Activated CD8-positive, alpha-beta T cell treated with anti-CD3 and anti-CD28 coated beads for 36 hours (primary cell): ENCODE measurements around the gene COL1A2. TPM values are rescaled to one million over a fixed set of nuclear protein-coding genes. Genes with fewer than 3 reads are reported as not detected.

Experiments used
- ATAC-seq: fragments of 200-7000 bp; cut with Tn5 transposase; one replicate; pipeline ENCODE4 v1.10.0; 2021; ENCODE audit warnings: mild to moderate bottlenecking, moderate library complexity
- CTCF ChIA-PET: fragments of 350-600 bp; sonication (Branson Sonifier 250); formaldehyde crosslinking; loops from one replicate; lab custom pipeline; 2021; ENCODE audit warnings: antibody characterized with exemption; lab: Charles Lee
- POLR2A ChIA-PET: fragments of 350-600 bp; sonication (Branson Sonifier 250); formaldehyde crosslinking; loops from one replicate; lab custom pipeline; 2021; ENCODE audit warnings: antibody characterized with exemption; lab: Charles Lee
- DNase-seq: peaks from one replicate; pipeline ENCODE4 v3.0.0-alpha.2; 2020
- H3K27ac Mint-ChIP-seq: one replicate; pipeline ENCODE4 v1.8.0; 2021; ENCODE audit warnings: mild to moderate bottlenecking, mixed read lengths
- H3K27me3 Mint-ChIP-seq: one replicate; pipeline ENCODE4 v1.8.0; 2021; ENCODE audit warnings: mixed read lengths
- H3K36me3 Mint-ChIP-seq: one replicate; pipeline ENCODE4 v1.8.0; 2021; ENCODE audit warnings: low read depth, mixed read lengths
- H3K4me1 Mint-ChIP-seq: one replicate; pipeline ENCODE4 v1.8.0; 2021; ENCODE audit warnings: low read depth, mixed read lengths
- H3K4me3 Mint-ChIP-seq: one replicate; pipeline ENCODE4 v1.8.0; 2021; ENCODE audit warnings: mild to moderate bottlenecking, moderate library complexity, mixed read lengths
- H3K9me3 Mint-ChIP-seq: one replicate; pipeline ENCODE4 v1.8.0; 2021; ENCODE audit warnings: mixed read lengths
- intact Hi-C: fragments of 100-400 bp; cut with micrococcal nuclease; formaldehyde crosslinking; loops from one replicate; pipeline ENCODE4 v1.10.0; 2022
- total RNA-seq, 2 experiments: library from RNA; stranded (reverse); gene quantifications; one replicate each; pipeline ENCODE4 v1.2.3, GENCODE V29; 2021
- TF ChIP-seq, protein P1 (sequence below): fragments of 200-600 bp; IDR thresholded peaks from one replicate; pipeline ENCODE4 v1.8.0; 2022; ENCODE audit warnings: antibody characterized with exemption, mild to moderate bottlenecking

The COL1A2 gene
- total RNA-seq, 2 experiments from 2014 or later, result 0.47 to 0.56 TPM

GRCh38 chr7:94471604-94472003 is 76.9 kb downstream of the COL1A2 start:
- POLR2A ChIA-PET, result no interaction called here
- peaks cover 3% of the 10 kb centered on the region for H3K9me3 Mint-ChIP-seq
- no peak overlapping the region for H3K27ac Mint-ChIP-seq
- H3K4me3 Mint-ChIP-seq, result no peak overlapping the region
- no peaks in the 10 kb centered on the region for H3K4me1 Mint-ChIP-seq
- ATAC-seq (no peak), DNase-seq (no peak)
- TF ChIP-seq, protein P1, sequence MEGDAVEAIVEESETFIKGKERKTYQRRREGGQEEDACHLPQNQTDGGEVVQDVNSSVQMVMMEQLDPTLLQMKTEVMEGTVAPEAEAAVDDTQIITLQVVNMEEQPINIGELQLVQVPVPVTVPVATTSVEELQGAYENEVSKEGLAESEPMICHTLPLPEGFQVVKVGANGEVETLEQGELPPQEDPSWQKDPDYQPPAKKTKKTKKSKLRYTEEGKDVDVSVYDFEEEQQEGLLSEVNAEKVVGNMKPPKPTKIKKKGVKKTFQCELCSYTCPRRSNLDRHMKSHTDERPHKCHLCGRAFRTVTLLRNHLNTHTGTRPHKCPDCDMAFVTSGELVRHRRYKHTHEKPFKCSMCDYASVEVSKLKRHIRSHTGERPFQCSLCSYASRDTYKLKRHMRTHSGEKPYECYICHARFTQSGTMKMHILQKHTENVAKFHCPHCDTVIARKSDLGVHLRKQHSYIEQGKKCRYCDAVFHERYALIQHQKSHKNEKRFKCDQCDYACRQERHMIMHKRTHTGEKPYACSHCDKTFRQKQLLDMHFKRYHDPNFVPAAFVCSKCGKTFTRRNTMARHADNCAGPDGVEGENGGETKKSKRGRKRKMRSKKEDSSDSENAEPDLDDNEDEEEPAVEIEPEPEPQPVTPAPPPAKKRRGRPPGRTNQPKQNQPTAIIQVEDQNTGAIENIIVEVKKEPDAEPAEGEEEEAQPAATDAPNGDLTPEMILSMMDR, result no peak
- intact Hi-C loops, result no loop called here
- peaks cover 10% of the 10 kb centered on the region for H3K27me3 Mint-ChIP-seq
- CTCF ChIA-PET, result interaction anchor here (0.6 to 1.0 kb wide), 2 partner anchors 35 to 124 kb away, joined by 3 read pairs; no protein-coding TSS in a partner anchor
- no peaks in the 10 kb centered on the region for H3K36me3 Mint-ChIP-seq

DNA sequence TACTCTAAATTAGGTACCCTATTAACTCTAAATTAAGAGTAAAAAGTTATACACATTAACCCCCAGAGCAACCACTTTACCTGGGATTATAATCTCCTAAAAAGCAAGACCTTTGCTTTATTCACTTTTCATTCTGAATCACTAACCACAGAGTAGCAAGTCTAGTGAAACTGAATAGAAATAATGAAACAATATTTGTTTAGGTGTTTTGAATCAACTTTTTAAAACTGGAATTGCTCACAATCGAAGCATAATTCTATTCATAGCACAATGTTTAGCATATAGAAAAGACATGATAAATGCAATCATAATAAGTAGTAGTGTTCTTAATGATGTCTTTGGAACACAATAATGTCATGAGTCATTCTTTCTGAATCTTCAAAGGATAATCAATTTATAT is 77.9 kb downstream of the COL1A2 start:
- no peaks in the 10 kb centered on the region for H3K4me1 Mint-ChIP-seq
- DNase-seq, result no peak
- peaks cover 8% of the 10 kb centered on the region for H3K27me3 Mint-ChIP-seq
- no peak overlapping the region for H3K27ac Mint-ChIP-seq
- H3K4me3 Mint-ChIP-seq, result no peak overlapping the region
- TF ChIP-seq, protein P1, result no peak
- H3K9me3 Mint-ChIP-seq, result peaks cover 3% of the 10 kb centered on the region
- CTCF ChIA-PET, result no interaction called here
- H3K36me3 Mint-ChIP-seq, result no peaks in the 10 kb centered on the region
- POLR2A ChIA-PET, result no interaction called here
- intact Hi-C loops, result no loop called here
- ATAC-seq, result no peak

DNA sequence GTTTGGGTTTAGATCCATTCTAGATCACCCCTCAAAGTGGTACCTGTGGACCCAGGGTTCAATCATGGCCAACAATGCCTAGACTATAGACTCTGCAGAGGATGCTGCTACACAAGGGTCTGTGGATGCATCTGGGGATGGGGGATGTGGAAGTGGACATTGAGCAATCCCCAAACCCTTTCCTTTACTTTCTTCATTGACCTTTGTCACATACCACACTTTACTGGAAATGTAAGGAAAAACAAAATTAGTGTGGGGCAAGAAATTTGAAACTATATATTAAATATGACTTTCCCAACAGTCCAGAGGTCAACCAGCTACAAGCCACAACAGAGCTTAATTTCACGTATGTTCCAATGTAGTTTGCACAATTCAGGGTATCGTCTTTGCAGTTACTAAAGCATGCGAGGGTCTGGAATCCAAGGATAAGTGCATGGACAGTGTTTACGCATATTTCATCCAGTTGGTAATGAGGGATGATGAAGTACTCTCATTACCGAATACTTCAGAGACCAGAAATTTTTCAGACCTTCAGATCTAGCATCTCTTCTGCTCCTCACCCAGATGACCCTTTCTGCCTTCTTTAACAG is 81.7 kb downstream of the COL1A2 start:
- H3K9me3 Mint-ChIP-seq, result no peaks in the 10 kb centered on the region
- intact Hi-C loops, result no loop called here
- H3K36me3 Mint-ChIP-seq, result no peaks in the 10 kb centered on the region
- no peak for DNase-seq
- CTCF ChIA-PET, result no interaction called here
- H3K27ac Mint-ChIP-seq, result no peak overlapping the region
- TF ChIP-seq, protein P1, result no peak
- no peak for ATAC-seq
- no peak overlapping the region for H3K4me3 Mint-ChIP-seq
- H3K27me3 Mint-ChIP-seq, result peaks cover 9% of the 10 kb centered on the region
- POLR2A ChIA-PET, result no interaction called here
- no peaks in the 10 kb centered on the region for H3K4me1 Mint-ChIP-seq

- no peak overlapping the region for H3K4me3 Mint-ChIP-seq
These were observed 83.2 kb downstream of the COL1A2 start for GRCh38 chr7:94477878-94478277.

DNA sequence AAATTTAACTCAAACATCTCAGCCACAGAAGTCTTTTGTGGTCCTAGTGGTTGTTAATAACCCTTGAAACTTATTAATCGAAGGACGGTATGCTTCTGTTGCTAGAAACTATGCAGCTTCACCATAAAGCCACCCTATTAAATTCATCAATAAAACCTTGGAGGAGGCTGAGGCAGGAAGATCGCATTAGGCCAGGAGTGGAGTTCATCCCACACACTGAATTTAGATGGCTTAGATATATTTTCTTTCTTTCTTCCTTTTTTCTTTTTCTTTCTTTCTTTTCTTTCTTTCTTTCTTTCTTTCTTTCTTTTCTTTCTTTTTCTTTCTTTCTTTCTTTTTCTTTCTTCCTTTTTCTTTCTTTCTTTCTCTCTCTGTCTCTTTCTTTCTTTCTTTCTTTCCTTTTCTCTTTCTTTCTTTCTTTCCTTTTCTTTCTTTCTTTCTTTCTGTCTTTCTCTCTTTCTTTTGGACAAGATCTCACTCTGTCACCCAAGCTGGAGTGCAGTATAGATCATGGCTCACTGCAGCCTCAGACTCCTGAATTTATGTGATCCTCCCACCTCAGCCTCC is 84.0 kb downstream of the COL1A2 start:
- intact Hi-C loops, result no loop called here
- DNase-seq (no peak), ATAC-seq (no peak)
- ChIA-PET CTCF (no interaction called here), POLR2A (no interaction called here)
- no peak overlapping the region for H3K4me3 Mint-ChIP-seq
- no peaks in the 10 kb centered on the region for H3K4me1 Mint-ChIP-seq
- H3K27me3 Mint-ChIP-seq, result peaks cover 12% of the 10 kb centered on the region
- no peaks in the 10 kb centered on the region for H3K36me3 Mint-ChIP-seq
- no peak overlapping the region for H3K27ac Mint-ChIP-seq
- TF ChIP-seq, protein P1, result no peak
- H3K9me3 Mint-ChIP-seq, result no peaks in the 10 kb centered on the region

More at GRCh38 chr7:94477878-94478277, 83.2 kb downstream of the COL1A2 start:
- DNase-seq (no peak), ATAC-seq (no peak)
- Mint-ChIP-seq H3K27me3 (peaks cover 11% of the 10 kb centered on the region), H3K4me1 (no peaks in the 10 kb centered on the region), H3K36me3 (no peaks in the 10 kb centered on the region), H3K9me3 (no peaks in the 10 kb centered on the region), H3K27ac (no peak overlapping the region)
- TF ChIP-seq, protein P1, result no peak
- ChIA-PET POLR2A (no interaction called here), CTCF (no interaction called here)
- intact Hi-C loops, result no loop called here
